GM18870 (cell line): ENCODE data around the gene UBQLNL.

Source experiments
- ATAC-seq: cut with Tn5 transposase; IDR thresholded peaks from one replicate; pipeline ENCODE4 v1.9.1; 2021; ENCODE audit warnings: moderate library complexity; ENCODE audit not compliant: unreplicated experiment

Gene UBQLNL

DNA sequence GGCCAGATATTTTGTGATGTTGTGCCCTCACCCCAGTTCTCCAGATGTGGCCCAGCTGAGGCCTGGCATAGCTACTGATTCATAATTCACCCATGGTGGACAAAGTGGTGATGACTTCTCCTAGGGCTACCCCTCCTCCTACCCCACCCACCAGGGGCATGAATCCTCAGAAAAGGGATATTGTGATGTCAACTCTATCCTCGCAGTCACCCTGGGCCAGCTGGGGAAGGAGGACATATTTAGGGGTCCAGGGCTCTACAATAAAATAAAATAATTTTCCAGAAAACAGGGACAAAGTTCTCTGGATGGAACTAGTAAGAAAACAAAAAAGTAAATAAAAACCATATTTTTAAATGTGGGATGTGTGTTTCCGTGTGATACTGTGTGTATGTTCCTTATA is at the start of gene UBQLNL:
UBQLNL (minus strand) TSS at position 101 of the 400 bp plus-strand sequence. CDS start 258 bp downstream, outside the sequence.
- no peak for ATAC-seq

DNA sequence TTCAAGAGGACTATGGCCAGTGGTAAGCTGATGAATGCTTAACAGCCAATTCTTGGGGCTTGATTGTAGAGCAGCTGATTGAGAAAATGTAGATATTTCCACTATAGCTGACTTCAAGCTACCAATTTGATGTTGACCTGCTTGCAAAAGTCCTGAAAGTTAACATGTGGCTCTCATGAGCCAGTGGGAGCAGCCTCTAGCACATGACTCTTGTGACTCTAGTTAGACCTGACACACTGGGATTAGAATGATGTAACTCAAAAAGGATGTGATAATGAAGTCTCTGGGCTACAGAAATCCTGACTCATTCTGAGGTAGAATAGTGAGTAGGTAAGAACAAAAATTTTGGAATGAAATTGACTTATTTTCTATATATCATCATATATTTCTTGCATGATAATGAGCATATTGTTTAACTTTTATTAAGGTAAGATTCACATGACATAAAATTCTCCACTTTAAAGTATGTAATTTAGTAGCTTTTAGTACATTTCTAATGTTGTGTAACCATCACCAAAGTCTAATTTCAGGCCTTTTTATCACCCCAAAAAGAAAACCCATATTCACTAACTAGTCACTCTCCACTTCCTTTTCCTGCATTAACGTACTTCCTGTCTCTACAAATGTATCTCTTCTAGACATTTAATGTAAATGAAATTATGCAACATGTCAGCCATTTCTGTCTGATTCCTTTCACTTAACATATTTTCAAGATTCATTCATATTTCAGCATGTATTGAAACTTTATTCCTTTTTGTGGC is 47.9 kb upstream of the UBQLNL start:
- no peak for ATAC-seq

- no peak for ATAC-seq
Observed at GRCh38 chr11:5557751-5558150, 41.3 kb upstream of the UBQLNL start.

DNA sequence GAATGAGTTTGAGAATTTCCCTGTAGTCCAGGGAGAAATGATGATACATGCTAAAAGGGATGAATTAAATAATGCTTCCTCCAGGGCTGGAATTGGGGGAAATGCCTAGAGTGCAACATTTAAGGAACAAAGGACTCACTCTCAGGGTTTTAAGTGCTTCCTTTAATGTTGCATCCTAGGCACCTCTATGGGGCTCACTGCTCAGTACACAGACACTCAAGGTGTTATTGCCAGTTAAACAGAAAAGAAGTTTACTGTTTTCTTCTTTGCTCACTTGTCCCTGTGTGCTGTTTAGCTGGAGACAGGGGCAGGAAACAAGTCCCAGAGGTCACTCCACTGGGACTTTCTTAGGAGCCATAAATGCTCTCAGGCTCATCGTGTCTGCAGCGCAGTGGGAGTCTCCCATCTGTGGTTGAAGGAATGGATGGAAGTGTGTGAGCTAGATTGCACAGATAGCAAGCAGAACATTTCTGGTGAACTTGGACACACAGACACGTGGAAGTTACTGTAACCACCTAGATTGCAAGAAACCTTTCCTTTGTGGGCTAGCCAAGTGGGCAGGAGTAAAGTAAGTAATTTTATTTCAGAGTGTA is 40.2 kb upstream of the UBQLNL start:
- no peak for ATAC-seq

GRCh38 chr11:5553343-5553742 is 36.8 kb upstream of the UBQLNL start:
- ATAC-seq, result no peak

- peak; percentile 69 for ATAC-seq
Observed at GRCh38 chr11:5550440-5551095, 34.1 kb upstream of the UBQLNL start.

DNA sequence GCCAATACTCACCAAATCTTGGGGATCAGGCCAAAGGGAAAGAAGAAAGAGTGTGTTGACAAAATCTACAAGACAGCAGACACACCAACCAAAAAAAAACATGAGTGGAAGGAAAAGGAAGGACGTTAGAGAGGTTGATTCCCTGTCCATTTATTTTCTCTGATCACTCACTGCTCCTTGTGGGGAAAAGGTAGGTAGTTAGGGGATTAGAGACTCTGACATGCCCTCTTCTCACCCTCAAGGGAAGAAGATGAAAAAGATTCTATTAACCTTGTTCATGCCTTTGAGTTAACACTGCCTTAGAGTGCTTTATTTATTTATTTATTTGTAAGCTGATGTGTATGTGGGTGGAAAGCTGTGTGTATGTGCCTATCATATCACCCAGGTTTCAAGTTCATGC is 31.9 kb upstream of the UBQLNL start, which contains the start of gene OR52H1:
OR52H1 (minus strand) TSS at position 101 of the 400 bp plus-strand sequence. CDS start 3,035 bp downstream, outside the sequence.
- no peak for ATAC-seq

DNA sequence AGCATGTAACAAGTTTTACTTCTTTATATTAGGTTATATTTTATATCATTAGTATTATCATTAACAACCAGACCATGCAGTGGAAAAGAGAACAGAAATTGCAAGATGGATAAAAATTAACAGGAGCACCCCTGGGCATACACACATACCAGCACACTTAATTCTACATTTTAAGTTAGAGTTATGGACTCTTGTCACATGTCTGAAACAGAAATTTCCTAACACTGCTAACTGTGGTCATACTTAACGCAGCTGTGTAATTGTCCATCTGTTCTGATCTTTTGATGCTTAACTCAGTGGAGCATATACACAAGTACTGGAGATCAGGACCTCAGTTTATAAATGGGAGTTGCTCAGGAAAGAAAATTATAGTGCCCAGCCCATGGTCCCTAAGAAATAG is 31.5 kb upstream of the UBQLNL start:
- peak; percentile 79 for ATAC-seq

- no peak for ATAC-seq
Observed at GRCh38 chr11:5546457-5546856, 30.0 kb upstream of the UBQLNL start.

DNA sequence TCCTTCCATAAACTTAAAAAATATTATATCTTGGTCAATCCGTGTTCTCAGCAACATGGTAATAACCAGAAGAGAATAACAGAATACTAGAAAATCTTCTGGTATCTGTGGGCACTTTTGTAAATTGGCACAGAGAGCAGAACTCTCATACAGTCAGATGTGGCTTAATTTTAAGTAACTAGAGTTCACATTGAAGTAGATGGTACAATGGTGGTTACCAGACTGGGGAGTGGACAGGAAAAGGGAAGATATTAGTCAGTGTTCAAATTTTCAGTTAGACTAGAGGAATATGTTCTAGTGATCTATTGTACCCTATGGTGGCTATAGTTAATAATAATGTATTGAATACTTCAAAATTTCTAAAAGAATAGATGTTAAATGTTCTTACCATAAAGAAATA is 24.9 kb upstream of the UBQLNL start:
- no peak for ATAC-seq

- no peak for ATAC-seq
Observed at GRCh38 chr11:5536482-5536881, 20.0 kb upstream of the UBQLNL start.

- no peak for ATAC-seq
Observed at GRCh38 chr11:5534046-5534445, 17.5 kb upstream of the UBQLNL start.

GRCh38 chr11:5531053-5531831 is 14.7 kb upstream of the UBQLNL start:
- ATAC-seq, result no peak

DNA sequence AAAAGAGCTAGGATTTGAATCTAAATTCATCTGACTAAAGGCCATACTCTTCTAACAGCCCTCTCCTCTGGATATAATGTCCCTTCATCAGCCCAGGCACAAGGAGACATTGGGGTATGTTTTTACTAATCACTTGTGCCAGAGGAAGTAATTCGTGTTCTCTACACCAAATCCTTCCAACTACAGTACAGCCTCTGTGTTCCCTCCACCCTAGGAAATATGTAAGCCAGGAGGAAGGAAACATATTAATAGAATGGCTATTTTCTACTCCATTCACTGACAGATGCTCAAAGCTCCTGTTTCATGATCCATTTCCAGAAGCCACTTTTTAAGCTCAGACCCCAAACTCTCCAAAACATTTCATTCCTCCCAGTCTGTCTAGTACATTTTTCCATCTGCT is 12.0 kb upstream of the UBQLNL start:
- no peak for ATAC-seq

GRCh38 chr11:5527716-5528115 is 11.2 kb upstream of the UBQLNL start:
- ATAC-seq, result no peak

- no peak for ATAC-seq
Observed at GRCh38 chr11:5524756-5525155, 8.3 kb upstream of the UBQLNL start.

GRCh38 chr11:5522308-5522707 is 5.8 kb upstream of the UBQLNL start:
- ATAC-seq, result no peak

DNA sequence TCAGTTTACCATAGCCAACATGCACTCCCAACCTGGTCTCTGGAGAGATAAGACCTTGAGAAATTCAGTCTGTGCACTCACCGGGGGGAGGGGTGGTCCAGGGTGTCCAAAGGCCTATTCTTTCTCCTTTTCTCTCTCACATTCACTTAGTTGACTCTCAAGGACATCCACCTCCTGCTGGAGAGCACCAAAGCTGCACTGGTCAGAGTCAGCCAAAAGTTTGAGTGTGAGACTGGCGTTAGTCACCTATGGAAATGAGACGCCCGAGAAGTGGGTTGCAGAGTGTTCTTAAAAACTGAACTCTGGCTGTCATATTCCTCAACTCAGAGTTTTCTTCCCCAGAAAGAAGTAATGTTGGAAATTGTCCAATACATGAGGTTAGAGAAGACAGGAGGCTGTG is 5.0 kb upstream of the UBQLNL start:
- ATAC-seq, result no peak

DNA sequence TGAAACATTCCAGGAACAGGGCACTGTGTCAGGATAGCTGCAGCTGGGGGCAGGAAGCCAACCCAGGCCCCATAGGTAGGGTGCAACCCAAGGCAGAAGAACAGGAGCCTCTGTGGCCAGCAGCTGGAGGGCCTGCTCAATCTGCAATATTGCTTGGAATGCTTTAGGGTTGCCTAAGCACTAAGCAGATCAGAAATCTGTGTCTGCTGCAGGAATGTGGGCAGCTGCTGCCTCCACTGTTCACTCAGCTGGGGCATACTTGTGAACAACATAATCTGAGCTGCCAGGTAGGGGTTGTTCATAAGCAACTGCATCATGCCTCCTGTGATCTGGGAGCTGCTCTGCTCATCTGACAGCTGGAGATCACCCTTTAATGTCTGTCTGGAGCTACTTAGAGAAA is 1.7 kb downstream of the UBQLNL start:
- no peak for ATAC-seq

GRCh38 chr11:5509803-5510202 is 6.7 kb downstream of the UBQLNL start, which contains the start of gene UBQLN3:
Gene UBQLN3, minus strand, starts transcription at chr11:5509957. Its CDS starts 399 bp downstream, at chr11:5509558.
- no peak for ATAC-seq

- ATAC-seq, result no peak
Observed at GRCh38 chr11:5508605-5509004, 7.9 kb downstream of the UBQLNL start.
